Epithelial cell of esophagus (primary cell): ENCODE data around the gene SAYSD1.
"Not testable (repeated sequence)": the region's sequence is repeated elsewhere in the genome, so short reads cannot be mapped to it uniquely, and the experiment has no call there.

Experiments
- DNase-seq: peaks from one replicate; pipeline ENCODE4 v3.0.0; 2010; ENCODE audit warnings: low read depth
- H3K4me3 ChIP-seq: 2 replicates; pipeline ENCODE4 v1.5.1; 2011; ENCODE audit warnings: mild to moderate bottlenecking, low read length, control low read depth
- CTCF ChIP-seq: IDR thresholded peaks from 2 replicates; pipeline ENCODE4 v1.5.1; 2011; ENCODE audit warnings: low read depth, mild to moderate bottlenecking, low read length, control low read depth, inconsistent platforms; ENCODE audit not compliant: insufficient read depth; ENCODE audit errors: missing control alignments

Gene SAYSD1

GRCh38 chr6:39151211-39151610 is 36.2 kb upstream of the SAYSD1 start:
- TF ChIP-seq CTCF, result no peak
- no peak overlapping the region for H3K4me3 ChIP-seq
- DNase-seq, result no peak

- TF ChIP-seq CTCF, result no peak
- H3K4me3 ChIP-seq, result no peak overlapping the region
- DNase-seq, result no peak
Observed at GRCh38 chr6:39144481-39145173, 29.6 kb upstream of the SAYSD1 start.

GRCh38 chr6:39143238-39143930 is 28.4 kb upstream of the SAYSD1 start:
- peak; percentile 7 for DNase-seq
- TF ChIP-seq CTCF, result no peak
- no peak overlapping the region for H3K4me3 ChIP-seq

- no peak overlapping the region for H3K4me3 ChIP-seq
- no peak for DNase-seq
- no peak for TF ChIP-seq CTCF
Observed at GRCh38 chr6:39140556-39141167, 25.7 kb upstream of the SAYSD1 start.

- TF ChIP-seq CTCF, result no peak
- DNase-seq, result peak; percentile 71
- no peak overlapping the region for H3K4me3 ChIP-seq
Observed at GRCh38 chr6:39137245-39137644, 22.3 kb upstream of the SAYSD1 start.

- not testable (repeated sequence) for H3K4me3 ChIP-seq, DNase-seq
Observed at GRCh38 chr6:39136207-39136606, 21.2 kb upstream of the SAYSD1 start.

GRCh38 chr6:39134761-39135160 is 19.8 kb upstream of the SAYSD1 start:
- not testable (repeated sequence) for DNase-seq, H3K4me3 ChIP-seq

- peak; percentile 11 for DNase-seq
- no peak for TF ChIP-seq CTCF
- H3K4me3 ChIP-seq, result no peak overlapping the region
Observed at GRCh38 chr6:39130691-39131090, 15.7 kb upstream of the SAYSD1 start.
